ENCODE measurements around the gene C12orf75.
"Not testable (repeated sequence)": the region's sequence is repeated elsewhere in the genome, so short reads cannot be mapped to it uniquely, and the experiment has no call there.

C12orf75 gene

GRCh38 chr12:105337391-105337790, 6.9 kb downstream of the C12orf75 start:
- no peak for DNase-seq

GRCh38 chr12:105338966-105339365, 8.5 kb downstream of the C12orf75 start:
- DNase-seq: no peak

GRCh38 chr12:105341010-105341409, 10.5 kb downstream of the C12orf75 start:
- DNase-seq: no peak

- DNase-seq: not testable (repeated sequence)
These were observed 11.1 kb downstream of the C12orf75 start for GRCh38 chr12:105341620-105342019.

GRCh38 chr12:105342464-105342863, 12.0 kb downstream of the C12orf75 start:
- DNase-seq: no peak

GRCh38 chr12:105343836-105344235, 13.3 kb downstream of the C12orf75 start:
- peak; percentile 99 for DNase-seq

- no peak for DNase-seq
These were observed 17.0 kb downstream of the C12orf75 start for GRCh38 chr12:105347499-105347898.

- no peak for DNase-seq
These were observed 17.7 kb downstream of the C12orf75 start for GRCh38 chr12:105348142-105348541.

GRCh38 chr12:105348561-105348960, 18.1 kb downstream of the C12orf75 start:
- DNase-seq: no peak

- no peak for DNase-seq
These were observed 18.6 kb downstream of the C12orf75 start for GRCh38 chr12:105349138-105349537.

- no peak for DNase-seq
These were observed 21.0 kb downstream of the C12orf75 start for GRCh38 chr12:105351523-105351922.

- no peak for DNase-seq
These were observed 21.6 kb downstream of the C12orf75 start for GRCh38 chr12:105352052-105352451.

GRCh38 chr12:105352940-105353635, 22.6 kb downstream of the C12orf75 start:
- DNase-seq: no peak

- no peak for DNase-seq
These were observed 25.3 kb downstream of the C12orf75 start for GRCh38 chr12:105355752-105356151.

- no peak for DNase-seq
These were observed 26.7 kb downstream of the C12orf75 start for GRCh38 chr12:105357162-105357691.

- no peak for DNase-seq
These were observed 28.3 kb downstream of the C12orf75 start for GRCh38 chr12:105358789-105359188.

- no peak for DNase-seq
These were observed 29.4 kb downstream of the C12orf75 start for GRCh38 chr12:105359856-105360255.

GRCh38 chr12:105363890-105364289, 33.4 kb downstream of the C12orf75 start:
- no peak for DNase-seq

- DNase-seq: no peak
These were observed 34.7 kb downstream of the C12orf75 start for GRCh38 chr12:105365231-105365630.

- DNase-seq: no peak
These were observed 37.7 kb downstream of the C12orf75 start for GRCh38 chr12:105368047-105368646.

GRCh38 chr12:105369014-105369413, 38.5 kb downstream of the C12orf75 start:
- DNase-seq: no peak

GRCh38 chr12:105374303-105374702, 43.8 kb downstream of the C12orf75 start:
- DNase-seq: no peak

GRCh38 chr12:105377077-105377476, 46.6 kb downstream of the C12orf75 start:
- no peak for DNase-seq

GRCh38 chr12:105378911-105379310, 48.4 kb downstream of the C12orf75 start:
- no peak for DNase-seq
